Kidney epithelial cell (primary cell): ENCODE results near the gene HIBADH. TPM values are rescaled to one million over a fixed set of nuclear protein-coding genes. Genes with fewer than 3 reads are reported as not detected.

Experiments used
- DNase-seq: peaks from one replicate; pipeline ENCODE4 v3.0.0-alpha.2; 2010; ENCODE audit warnings: low read depth
- H3K27me3 ChIP-seq: 2 replicates; pipeline ENCODE4 v1.6.0; 2011; ENCODE audit warnings: low read length; ENCODE audit not compliant: control insufficient read depth, insufficient read depth
- H3K36me3 ChIP-seq: 2 replicates; pipeline ENCODE4 v1.5.1; 2011; ENCODE audit warnings: low read length; ENCODE audit not compliant: control insufficient read depth, insufficient read depth
- H3K4me3 ChIP-seq: 2 replicates; pipeline ENCODE4 v1.5.1; 2011; ENCODE audit warnings: low read depth, mild to moderate bottlenecking, control low read depth, low read length
- total RNA-seq: library from RNA; depleted of rRNA; stranded (reverse); fragments of >200 nt; gene quantifications from 2 replicates; pipeline ENCODE4 v1.2.3, GENCODE V29; 2015
- TF ChIP-seq, protein P1 (sequence below): IDR thresholded peaks from 2 replicates; pipeline ENCODE4 v1.5.1; 2011; ENCODE audit warnings: mild to moderate bottlenecking, moderate library complexity, low read length, control low read depth, inconsistent platforms; ENCODE audit not compliant: insufficient read depth, poor library complexity, severe bottlenecking

HIBADH gene
- total RNA-seq, 1 donor from 2014 or later, result 44.3 TPM

DNA sequence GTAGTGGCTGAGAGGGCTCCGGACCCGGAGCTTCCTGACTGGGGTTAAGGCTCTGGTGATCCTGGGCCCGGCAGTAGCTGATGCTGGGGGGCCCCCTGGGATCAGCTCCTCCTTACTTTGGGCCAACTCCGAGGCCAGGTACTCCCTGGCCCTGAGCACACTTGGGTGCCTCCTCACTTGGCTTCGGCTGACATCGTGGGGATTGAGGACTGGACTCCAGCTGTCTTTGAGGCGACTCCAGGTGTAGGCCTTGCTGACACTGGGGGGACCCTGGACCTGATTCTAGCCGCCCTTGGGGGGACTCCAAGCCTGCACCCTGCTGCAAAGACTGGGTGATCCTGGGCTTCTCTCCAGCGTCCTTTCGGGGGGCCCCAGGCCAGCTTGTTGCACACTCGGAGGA lies 170.5 kb downstream of the HIBADH start:
- H3K27me3 ChIP-seq, result peaks cover 7% of the 10 kb centered on the region
- DNase-seq, result no peak
- TF ChIP-seq, protein P1, sequence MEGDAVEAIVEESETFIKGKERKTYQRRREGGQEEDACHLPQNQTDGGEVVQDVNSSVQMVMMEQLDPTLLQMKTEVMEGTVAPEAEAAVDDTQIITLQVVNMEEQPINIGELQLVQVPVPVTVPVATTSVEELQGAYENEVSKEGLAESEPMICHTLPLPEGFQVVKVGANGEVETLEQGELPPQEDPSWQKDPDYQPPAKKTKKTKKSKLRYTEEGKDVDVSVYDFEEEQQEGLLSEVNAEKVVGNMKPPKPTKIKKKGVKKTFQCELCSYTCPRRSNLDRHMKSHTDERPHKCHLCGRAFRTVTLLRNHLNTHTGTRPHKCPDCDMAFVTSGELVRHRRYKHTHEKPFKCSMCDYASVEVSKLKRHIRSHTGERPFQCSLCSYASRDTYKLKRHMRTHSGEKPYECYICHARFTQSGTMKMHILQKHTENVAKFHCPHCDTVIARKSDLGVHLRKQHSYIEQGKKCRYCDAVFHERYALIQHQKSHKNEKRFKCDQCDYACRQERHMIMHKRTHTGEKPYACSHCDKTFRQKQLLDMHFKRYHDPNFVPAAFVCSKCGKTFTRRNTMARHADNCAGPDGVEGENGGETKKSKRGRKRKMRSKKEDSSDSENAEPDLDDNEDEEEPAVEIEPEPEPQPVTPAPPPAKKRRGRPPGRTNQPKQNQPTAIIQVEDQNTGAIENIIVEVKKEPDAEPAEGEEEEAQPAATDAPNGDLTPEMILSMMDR, result no peak
- H3K36me3 ChIP-seq, result no peaks in the 10 kb centered on the region
- H3K4me3 ChIP-seq, result no peak overlapping the region

DNA sequence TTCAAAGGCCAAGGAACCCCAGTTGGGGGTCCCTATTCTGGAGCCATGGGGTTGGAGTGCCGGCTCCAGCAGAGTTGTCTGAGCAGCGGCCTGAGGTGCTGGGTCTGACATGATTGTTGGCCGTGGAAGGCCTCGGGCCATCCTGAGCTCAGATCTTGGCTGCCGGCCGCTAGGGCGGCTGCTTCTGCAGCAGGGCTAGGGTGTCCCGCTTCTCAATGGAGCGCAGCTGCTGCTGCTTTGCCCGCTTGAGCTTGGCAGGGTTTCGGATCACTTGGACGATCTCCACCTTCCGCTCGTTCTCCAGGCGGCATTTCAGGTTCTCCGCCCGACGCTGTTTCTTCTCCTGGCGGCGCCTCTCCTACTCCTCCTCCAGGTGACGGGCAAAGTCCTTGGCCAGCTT lies 171.1 kb downstream of the HIBADH start:
- TF ChIP-seq, protein P1, result no peak
- Histone ChIP-seq H3K36me3 (no peaks in the 10 kb centered on the region), H3K27me3 (peaks cover 7% of the 10 kb centered on the region), H3K4me3 (no peak overlapping the region)
- no peak for DNase-seq

DNA sequence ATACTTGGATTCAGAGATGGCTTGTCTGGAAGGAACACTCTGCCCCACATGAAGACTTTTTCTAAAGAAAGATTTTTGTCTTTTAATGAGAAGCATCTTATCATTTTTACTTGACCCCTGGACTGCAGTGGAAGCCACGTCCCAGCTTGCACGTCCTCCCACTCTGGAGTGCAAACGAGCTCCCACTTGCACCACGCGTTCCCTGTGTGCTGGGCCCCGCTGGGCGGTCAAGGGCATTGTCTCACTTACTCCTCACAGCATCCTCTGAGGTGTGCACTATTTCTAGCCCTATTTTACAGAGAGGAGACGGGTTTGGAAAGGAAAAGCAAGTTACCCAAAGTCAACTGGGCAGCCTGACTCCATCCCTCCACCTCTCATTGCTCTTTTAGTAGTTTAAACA lies 175.2 kb downstream of the HIBADH start:
- no peak overlapping the region for H3K4me3 ChIP-seq
- H3K36me3 ChIP-seq, result no peaks in the 10 kb centered on the region
- H3K27me3 ChIP-seq, result peaks cover 7% of the 10 kb centered on the region
- no peak for DNase-seq
- TF ChIP-seq, protein P1, result no peak

DNA sequence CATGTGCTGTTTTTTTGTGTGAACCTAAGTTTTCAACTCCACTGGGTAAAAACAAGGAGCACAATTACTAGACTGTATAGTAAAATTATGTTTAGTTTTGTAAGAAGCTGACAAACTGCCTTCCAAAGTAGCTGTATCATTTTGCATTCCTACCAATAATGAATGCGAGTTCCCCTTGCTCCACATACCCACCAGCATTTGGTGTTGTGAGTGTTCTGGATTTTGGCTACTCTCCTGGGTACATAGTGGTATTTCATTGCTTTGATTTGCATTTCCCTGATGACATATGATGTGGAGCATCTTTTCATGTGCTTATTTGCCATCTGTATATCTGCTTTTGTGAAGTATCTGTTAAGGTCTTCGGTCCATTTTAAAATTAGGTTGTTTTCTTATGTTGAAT lies 178.2 kb downstream of the HIBADH start:
- Histone ChIP-seq H3K27me3 (peaks cover 7% of the 10 kb centered on the region), H3K36me3 (no peaks in the 10 kb centered on the region), H3K4me3 (no peak overlapping the region)
- no peak for DNase-seq
- TF ChIP-seq, protein P1, result no peak

DNA sequence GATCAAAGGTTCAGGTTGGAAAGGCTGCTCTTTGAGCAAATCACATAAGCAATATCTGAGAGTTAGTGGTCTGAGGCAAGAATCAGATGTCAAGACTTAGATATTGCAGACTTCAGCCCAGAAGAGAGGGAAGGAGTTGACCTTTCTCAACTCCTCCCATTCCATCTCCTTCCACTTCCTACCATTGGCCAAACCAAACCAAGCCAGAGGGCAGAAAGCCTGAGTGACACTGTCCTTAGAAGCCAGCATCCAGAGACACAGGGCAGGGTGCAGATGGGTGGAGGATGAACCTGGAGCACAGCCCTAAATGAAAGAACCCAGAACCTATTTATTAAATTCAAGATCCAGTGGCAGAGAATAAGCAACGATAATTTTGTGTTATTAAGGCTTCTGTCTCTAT lies 180.5 kb downstream of the HIBADH start:
- Histone ChIP-seq H3K4me3 (no peak overlapping the region), H3K36me3 (no peaks in the 10 kb centered on the region), H3K27me3 (no peaks in the 10 kb centered on the region)
- no peak for DNase-seq
- TF ChIP-seq, protein P1, result no peak

DNA sequence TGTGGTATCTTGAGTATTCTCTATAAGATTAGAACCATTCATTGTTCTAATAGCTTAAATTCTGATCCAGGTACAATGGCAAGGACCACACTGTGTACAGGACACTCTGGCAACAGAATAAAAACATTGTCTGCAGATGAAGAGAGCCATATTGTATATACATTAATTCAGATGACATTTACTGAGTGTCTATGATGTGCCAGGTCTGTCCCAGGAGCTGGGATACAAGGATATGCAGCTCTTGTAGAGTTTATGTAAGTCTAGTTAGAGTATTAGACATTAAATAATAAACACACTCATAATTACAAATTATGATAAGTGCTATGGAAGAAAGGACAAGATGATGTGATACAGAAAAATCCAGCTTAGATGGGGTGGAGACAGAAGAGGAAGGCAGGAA lies 184.1 kb downstream of the HIBADH start:
- Histone ChIP-seq H3K27me3 (no peaks in the 10 kb centered on the region), H3K36me3 (no peaks in the 10 kb centered on the region), H3K4me3 (no peak overlapping the region)
- DNase-seq, result no peak
- TF ChIP-seq, protein P1, result no peak
